ENCODE measurements around the gene ELF3.
"Not testable (repeated sequence)": the region's sequence is repeated elsewhere in the genome, so short reads cannot be mapped to it uniquely, and the experiment has no call there.

The ELF3 gene

DNA sequence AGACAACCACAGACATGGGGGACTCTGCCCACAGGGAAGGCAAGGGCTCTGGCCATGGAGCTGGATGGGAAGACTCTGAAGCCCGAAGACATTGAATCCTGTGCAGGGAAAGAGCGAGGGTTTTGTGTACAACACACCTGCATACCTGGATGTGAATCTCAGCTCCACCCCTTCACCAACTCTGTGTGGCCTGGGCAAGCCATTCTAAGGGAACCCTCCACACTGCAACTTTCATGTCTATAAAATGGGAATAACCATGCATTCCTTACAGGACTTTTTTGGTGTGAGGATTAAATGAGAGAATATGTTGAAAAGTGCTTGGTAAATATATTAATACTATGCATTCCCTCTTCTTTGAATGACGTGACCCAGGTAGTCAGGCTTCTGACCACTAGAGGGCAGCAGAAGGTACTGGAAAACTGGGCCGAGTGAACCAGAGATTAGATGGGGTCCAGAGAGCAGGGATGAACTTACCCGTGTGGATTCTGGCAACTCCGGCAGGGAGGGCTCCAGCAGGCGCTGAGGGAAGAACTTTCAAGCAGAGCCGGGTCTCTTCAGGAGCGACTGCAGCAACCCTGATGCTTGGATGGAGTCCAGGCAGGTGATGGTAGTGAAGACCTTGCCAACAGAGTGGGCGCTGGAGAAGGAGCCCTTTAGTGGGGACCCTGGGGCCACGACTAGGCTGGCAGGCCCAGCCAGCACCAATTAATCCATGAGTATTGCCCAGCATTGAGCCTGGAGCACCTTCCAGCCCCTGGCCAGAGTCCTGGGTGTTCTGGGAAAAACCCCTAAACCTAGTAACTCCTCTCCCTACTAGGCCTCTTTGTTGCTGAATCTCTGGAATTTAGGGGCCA, 834 bp upstream of the ELF3 start:
- DNase-seq: peak; percentile 52

DNA sequence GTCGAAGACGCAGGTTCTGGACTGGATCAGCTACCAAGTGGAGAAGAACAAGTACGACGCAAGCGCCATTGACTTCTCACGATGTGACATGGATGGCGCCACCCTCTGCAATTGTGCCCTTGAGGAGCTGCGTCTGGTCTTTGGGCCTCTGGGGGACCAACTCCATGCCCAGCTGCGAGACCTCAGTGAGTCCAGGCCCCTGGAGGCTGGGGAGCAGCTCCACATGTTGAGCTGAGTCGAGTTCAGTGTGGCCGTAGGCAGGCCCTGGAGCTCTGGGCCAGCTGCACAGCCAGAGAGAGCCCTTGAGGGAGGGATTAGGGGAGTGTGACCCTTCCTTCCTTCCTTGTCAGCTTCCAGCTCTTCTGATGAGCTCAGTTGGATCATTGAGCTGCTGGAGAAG, 1.6 kb downstream of the ELF3 start:
- no peak for DNase-seq

DNA sequence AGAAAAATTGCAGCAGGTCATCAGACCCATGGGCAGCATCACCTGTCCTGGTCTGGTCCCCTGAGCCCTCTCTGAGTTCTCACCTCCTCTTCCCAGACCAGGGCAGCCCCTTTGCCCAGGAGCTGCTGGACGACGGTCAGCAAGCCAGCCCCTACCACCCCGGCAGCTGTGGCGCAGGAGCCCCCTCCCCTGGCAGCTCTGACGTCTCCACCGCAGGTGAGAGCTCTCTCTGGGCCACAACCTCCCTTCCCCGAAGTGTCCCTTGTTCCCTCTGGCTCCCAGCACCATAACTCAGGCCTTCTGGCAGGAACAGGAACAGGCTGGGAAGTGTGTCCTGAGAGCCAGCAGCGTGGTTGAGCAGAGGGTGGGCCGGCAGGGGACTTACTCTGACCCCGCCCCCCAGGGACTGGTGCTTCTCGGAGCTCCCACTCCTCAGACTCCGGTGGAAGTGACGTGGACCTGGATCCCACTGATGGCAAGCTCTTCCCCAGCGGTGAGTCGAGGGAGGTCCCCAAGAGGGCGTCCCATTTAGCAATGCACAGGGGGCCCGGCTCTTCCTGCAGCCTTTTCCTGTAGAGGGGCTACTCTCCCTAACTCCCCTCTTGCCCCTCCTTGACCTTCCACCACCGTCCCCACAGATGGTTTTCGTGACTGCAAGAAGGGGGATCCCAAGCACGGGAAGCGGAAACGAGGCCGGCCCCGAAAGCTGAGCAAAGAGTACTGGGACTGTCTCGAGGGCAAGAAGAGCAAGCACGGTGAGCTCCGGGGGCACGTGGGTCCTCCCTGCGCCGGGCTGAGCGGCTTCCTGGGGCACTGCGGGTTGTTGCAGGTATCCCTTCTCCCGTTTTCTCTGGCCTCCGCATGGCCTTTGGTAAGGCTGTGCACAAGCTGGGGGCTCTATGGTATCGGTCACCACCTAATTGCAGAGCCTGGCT, 2.4 kb downstream of the ELF3 start:
- DNase-seq: no peak

DNA sequence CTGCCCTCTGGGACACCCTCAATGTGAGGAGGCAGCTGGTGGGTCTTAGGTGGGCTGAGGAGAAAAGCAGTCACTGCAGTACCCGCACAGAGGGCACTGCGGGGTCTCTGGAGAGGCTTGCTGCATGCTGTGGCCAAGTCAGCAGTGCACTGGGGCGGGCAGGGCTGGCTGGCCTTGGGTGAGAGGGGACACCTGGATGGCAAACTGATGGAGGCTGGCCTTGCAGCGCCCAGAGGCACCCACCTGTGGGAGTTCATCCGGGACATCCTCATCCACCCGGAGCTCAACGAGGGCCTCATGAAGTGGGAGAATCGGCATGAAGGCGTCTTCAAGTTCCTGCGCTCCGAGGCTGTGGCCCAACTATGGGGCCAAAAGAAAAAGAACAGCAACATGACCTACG, 3.2 kb downstream of the ELF3 start:
- DNase-seq: no peak

DNA sequence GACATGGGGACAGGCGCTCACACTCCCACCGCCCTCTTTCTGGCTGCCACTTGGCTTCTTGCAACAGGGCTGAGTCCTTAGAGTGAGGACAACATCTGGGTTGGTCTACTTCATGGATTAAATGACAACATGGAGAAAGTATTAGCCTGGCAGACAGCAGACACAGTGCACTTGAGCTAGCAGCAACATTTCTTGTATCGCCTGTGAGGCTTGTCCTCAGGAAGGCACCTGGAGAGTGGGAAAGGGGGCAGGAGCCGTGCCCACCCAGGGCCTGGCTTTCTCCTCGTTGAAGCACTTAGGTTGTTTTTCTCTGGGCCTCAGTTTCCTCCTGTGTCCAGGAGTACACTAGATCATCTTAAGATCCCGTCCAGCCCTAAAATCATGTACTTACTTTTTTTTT, 3.7 kb downstream of the ELF3 start:
- DNase-seq: no peak

DNA sequence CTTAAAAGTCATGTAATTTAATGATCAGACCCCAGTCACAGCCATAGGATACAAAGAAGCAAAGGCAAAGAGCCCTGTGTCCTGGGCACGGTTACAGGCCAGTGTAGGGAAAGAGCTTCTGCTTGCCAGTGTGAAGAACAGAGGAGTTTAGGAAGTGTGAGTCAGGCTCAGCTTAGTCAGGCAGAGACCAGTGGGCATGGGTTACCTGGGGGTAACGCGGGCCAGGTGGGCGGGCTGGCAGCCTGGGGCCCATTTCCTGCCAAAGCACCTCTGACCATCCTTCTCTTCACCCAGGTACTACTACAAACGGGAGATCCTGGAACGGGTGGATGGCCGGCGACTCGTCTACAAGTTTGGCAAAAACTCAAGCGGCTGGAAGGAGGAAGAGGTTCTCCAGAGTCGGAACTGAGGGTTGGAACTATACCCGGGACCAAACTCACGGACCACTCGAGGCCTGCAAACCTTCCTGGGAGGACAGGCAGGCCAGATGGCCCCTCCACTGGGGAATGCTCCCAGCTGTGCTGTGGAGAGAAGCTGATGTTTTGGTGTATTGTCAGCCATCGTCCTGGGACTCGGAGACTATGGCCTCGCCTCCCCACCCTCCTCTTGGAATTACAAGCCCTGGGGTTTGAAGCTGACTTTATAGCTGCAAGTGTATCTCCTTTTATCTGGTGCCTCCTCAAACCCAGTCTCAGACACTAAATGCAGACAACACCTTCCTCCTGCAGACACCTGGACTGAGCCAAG, 4.7 kb downstream of the ELF3 start:
- DNase-seq: no peak

DNA sequence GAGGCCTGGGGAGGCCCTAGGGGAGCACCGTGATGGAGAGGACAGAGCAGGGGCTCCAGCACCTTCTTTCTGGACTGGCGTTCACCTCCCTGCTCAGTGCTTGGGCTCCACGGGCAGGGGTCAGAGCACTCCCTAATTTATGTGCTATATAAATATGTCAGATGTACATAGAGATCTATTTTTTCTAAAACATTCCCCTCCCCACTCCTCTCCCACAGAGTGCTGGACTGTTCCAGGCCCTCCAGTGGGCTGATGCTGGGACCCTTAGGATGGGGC, 5.2 kb downstream of the ELF3 start:
- DNase-seq: no peak

DNA sequence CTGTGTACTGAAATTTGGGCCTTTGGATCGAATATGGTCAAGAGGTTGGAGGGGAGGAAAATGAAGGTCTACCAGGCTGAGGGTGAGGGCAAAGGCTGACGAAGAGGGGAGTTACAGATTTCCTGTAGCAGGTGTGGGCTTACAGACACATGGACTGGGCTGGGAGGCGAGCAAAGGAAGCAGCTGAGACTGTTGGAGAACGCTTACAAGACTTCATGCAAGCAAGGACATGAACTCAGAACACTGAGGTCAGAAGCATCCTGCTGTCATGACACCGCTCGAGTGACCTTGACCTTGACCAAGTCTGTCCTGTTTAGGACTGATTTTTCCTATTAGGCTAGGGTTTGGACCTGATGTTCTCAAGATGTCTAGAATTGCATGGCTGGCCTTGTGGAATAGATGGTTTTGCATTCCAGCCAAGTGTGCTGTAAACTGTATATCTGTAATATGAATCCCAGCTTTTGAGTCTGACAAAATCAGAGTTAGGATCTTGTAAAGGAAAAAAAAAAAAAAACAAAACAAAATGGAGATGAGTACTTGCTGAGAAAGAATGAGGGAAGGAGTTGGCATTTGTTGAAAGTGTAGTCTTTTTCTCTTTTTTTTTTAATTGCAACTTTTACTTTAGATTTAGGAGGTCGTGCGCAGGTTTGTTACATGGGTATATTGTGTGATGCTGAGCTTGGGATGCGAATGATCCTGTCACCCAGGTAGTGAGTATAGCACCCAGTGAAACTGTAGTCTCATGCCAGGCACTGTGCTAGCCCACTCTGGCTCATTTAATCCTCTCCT, 5.8 kb downstream of the ELF3 start:
- no peak for DNase-seq

DNA sequence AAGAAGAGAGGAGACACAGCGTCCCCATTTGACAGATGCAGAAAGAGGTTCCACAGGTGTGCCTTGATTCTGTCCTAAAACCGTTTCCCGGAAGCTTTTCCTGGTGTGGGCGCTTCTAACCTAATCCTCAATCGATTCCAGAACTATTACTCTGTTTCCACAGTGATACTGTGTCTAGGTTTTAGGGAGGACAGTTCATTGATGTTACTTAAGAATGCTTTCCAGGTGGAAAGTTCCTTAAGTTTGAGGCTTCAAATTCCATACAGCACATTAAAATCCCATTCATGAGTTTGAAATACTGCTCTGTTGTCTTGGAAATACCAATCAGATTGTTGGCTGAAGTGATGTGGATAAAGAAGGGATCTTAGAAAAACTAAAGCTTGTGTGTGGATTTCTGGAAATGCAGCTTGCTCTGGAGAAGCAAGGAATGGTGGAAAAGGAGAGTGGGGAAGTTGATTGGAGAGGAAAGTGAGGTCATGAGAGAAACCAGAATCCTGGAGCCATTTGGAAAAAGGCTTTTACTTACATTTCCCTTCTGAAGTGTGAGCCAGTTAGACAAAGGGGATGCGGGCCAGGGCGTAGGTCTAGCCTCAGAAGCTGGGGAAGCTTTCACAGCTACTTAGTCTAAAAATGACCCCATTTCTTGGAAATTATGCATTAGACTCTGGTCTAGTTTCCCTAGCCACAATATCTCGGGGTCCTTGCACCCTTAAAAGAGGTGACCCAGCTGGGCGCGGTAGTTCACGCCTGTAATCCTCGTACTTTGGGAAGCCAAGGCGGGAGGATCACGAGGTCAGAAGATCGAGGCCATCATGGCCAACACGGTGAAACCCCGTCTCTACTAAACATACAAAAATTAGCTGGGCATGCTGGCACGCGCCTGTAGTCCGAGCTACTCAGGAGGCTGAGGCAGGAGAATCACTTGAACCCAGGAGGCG, 6.7 kb downstream of the ELF3 start:
- no peak for DNase-seq

DNA sequence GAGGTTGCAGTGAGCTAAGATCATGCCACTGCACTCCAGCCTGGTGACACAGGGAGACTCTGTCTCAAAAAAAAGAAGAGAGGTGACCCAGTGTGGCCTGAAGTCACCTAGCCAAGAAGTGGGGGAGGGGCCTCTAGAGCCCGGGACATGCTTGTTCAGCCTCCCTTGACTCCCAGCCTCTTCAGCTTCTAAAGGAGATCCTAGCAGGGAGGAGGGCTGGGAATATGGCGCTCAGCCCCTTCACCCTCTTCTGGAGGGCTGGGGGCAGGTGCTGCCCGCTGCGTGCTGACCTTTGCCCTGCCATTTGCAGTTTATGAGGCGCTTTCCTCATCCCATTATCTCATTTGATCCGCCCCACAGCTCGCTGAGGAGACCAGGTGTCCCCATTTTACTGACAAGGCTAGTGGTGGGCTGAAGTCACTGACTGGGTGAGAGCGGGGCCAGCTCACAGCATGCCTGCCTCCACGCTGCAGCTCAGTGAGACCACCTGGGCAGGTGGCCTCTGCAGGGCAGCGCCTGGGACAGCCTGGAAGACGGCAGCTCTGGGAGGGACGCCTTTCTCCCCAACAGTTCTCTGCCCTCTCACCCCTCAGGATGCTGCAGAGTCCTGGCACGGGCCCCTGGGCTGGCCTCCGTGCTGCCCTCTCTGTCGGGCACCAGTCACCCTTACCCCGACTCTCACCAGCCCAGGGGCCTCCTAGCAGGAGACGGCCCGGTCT, 7.5 kb downstream of the ELF3 start:
- peak; percentile 71 for DNase-seq

DNA sequence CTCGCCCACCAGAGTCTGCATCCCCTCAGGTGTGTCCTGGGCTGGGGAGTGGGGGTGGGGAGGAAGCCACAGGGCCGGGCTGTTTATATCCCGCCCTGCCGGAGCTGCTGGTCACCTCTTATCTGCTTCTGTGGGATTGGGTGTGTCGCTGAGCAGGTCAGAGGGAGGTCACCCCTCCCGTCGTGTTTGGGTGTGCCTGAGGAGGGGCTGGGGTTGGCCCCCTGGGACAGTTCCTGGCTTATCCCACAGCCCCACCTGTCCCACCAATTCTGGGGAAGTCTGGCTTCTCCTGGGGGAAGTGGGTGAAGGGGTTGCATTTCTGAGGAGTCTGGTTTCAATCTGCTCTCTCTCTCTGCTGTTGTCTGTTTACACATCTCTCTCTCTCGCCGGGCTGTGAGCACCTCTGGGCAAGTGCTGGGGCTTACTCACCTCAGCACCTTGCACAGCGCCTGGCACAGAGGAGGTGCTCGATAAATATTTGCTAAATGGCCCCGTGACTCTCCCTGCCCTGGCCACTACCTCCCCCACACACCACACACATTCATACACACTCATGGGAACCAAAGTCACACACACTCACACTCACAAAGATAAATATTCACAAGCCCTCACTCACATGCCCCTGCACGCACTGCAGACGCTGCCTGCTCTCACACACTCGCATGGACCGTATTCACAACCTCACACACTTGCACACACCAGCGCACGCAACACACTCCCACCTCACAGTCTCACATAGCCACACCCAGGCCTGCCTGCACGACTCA, 8.3 kb downstream of the ELF3 start:
- peak; percentile 84 for DNase-seq

DNA sequence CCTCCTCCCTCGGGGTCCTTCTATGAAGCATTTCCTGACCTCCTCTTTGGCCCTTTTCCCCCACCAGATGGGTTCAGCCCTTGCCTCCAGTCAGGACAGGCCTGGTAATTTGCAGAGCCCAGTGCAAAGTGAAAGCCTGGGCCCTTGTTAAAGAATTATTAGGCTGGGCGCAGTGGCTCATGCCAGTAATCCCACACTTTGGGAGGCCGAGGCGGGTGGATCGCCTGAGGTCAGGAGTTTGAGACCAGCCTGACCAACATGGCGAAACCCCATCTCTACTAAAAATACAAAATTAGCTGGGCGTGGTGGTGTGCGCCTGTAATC, 8.8 kb downstream of the ELF3 start:
- not testable (repeated sequence) for DNase-seq

DNA sequence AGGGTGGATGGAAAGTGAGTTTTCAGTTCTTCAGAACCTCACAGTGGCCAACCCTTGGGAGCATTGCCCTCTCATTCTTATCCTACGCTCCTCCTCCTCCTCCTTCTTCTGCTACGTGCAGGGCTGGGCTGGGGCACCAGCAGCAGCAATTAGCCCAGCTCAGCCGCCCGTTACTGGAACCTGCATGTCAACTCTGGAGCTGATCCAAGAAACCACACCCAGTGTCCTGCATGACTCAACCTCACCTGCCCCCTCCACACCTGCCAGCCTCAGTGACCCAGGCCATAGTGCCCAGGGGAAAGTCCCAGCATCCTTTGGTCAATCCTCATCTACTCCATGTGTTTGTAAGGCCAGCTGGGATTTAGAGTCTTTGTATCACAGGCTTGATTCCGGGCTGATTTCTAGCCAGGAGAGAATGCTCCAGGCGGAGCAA, 12.6 kb downstream of the ELF3 start:
- DNase-seq: peak; percentile 85

DNA sequence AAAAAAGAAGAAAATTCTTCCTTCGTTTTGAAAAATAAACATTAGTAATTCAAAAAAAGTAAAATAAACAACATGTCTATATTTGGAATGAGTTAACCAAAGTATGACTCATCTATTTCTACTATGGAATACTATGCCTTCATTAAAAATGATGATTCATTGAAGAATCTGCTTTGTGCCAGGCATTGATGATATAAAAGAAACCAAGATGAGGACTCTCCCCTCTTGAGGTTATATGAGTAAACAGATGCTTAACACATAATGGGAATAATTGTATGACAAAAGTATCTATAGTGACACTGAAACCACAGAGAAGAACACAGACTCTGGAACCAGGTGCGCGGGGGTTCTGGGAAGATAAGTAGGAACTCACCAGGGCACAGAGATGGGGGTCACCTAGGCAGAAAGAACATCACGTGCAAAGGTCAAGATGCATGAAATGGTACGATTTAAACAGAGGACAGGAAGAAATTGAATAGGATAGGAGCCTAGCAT, 18.8 kb downstream of the ELF3 start:
- DNase-seq: no peak

DNA sequence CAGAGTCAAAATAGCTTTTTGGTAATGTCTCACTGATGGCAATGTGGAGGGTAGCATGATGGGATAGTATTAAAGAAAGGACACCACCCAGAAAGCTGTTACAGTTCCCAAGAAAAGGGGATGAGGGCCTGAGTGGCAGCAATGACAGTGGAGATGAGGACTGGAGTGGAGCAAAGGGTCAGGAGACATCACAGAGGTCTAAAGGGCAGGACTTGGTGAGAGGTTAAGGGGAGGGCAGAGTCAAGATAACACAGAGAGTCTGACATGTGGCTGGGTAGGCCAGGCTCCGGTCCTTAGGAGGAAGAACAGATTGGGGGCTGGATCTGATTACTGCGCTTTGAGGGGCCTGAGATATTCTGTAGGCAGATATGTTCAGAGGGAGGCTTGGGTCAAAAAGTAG, 19.3 kb downstream of the ELF3 start:
- DNase-seq: no peak

DNA sequence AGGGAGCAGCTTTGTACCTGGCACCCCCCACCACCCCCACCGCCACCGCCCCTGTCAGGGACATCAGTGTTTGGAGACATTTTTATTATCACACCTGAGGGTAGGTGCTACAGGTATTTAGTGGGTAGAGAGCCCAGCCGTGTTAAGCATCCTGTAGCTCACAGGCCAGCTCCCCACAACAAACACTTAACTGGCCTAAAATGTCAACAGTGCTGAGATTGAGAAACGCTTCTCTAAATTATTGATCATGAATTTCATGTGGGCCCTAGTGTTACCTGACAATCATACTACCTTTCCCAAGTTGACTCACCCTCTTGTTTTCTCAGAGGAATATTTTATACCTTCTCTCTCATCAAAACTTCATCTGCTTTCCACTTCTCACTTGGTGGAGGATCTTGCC, 21.4 kb downstream of the ELF3 start:
- no peak for DNase-seq

DNA sequence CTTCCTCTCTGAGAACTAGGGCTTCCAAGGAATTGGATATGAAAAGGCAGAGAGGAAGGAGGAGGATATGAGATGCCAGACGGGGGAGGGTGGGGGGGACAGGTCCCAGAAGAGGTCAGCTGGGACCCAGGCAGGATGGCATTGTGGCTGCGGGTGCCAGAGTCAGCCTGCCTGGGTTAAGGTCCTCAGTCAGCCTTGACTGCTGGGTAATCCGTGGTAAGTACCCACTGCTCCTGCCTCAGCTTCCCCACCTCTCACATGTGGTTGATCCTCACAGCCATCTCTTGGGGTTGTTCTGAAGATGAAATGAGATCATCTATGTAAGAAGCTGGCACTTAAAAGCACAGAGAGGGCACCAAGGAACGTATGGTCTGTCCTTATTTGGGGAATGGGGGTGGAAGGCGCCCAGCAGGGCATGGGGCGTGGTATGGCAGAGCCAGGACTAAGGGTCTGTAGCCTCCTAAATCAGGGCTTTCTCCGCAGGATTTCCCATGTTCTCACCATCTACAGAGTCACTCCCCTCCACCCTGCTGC, 23.8 kb downstream of the ELF3 start:
- DNase-seq: no peak

DNA sequence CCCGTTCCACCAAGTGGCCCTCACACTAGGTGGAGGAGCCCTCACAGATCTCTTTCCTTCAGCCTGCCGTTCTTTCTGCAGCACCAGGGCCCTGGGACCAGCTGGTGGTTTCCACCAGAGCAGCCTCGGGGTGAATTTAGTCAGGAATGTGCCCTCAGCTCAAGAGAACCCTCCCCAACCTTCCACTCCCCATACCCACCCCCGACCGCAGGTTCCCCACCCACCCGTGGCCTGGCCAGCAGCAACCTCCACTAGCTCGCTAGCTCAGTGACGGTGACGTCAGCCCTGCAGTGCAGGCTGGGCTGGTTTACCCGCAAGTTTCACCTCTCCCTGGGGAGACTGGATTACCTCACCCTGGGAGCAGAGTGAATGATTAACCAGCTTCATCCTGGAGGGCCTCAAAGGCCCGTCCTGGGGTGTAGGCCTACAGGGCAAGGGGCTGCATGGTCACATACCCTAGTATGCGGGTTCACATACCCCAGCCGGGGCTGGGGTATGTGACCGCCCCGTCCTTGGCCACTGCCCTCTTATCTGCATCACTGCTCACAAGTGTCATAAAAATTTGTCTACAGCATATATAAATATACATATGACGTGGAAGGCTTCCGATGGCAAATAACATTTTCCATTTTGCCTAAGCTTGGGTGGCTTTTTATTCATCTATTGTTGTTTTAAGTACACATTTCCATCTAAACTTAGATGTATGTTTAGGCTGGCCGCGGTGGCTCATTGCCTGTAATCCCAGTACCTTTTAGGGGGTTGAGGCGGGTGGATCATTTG, 24.5 kb downstream of the ELF3 start:
- DNase-seq: peak; percentile 83
